ENCODE results near the gene JUNB. TPM values are rescaled to one million over a fixed set of nuclear protein-coding genes. Genes with fewer than 3 reads are reported as not detected.

JUNB gene
- polyA plus RNA-seq, 3 donors, result 1,279 to 3,167 (median 1,468) TPM

DNA sequence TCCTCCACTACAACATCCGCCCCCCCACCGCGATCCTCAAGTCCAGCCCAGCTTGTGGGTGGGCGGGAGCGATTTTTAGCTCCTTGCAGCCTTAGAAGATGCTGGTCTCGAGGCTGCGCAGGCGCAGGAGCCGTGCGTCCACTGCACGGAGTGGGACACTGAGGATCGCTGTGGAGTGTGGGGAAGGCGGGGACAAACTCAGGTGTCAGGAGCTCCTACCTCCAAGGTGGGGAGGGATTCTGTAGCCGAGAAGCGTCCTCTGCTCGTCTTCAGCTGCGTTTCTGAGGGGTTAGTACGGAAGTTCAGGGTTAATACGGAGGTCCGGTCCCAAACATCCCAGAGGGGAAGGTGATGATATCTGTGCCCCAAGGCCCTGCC is 43.3 kb downstream of the JUNB start, which contains the start of gene RTBDN:
TSS of gene RTBDN (minus strand) at position 14 of the 378 bp plus-strand sequence. CDS start 4,600 bp downstream, outside the sequence.
- H3K36me3 Mint-ChIP-seq, result peaks cover 8 to 15% of the 10 kb centered on the region in 2 donors
- peaks cover 23% of the 10 kb centered on the region for H3K4me1 Mint-ChIP-seq
- no peak within 1 kb of the TSS for H3K27ac ChIP-seq (ENCODE audit: low read depth in 1 of 2, low read length in 2 of 2)
- no peak within 1 kb of the TSS for H2AFZ ChIP-seq (ENCODE audit: insufficient read depth, low read depth, low read length, poor library complexity, severe bottlenecking)
- WGBS (ENCODE audit: insufficient coverage), result 14% methylated on average over 15 of the region's 20 CpGs
- H3K79me2 ChIP-seq (ENCODE audit: insufficient read depth, low read length), result no peaks in the 10 kb centered on the region
- intact Hi-C loops (cut with micrococcal nuclease), result no loop called here
- peaks cover 84 to 92% (median 85%) of the 10 kb centered on the region in 3 donors for H3K27me3 Mint-ChIP-seq (ENCODE audit: low read depth in 3 of 3)
- H3K9ac ChIP-seq (ENCODE audit: insufficient read depth, low read length, poor library complexity, severe bottlenecking), result no peak within 1 kb of the TSS
- no peaks in the 10 kb centered on the region for H4K20me1 ChIP-seq (ENCODE audit: insufficient read depth, low read length)
- no peaks in the 10 kb centered on the region for H3K36me3 ChIP-seq (replicated peaks in 1 of 2; ENCODE audit: control insufficient read depth in 1 of 2, insufficient read depth in 2 of 2, low read length in 2 of 2)
- H3K27ac Mint-ChIP-seq, result no peak within 1 kb of the TSS
- peaks cover 10 to 30% of the 10 kb centered on the region in 2 donors for H3K4me1 ChIP-seq (ENCODE audit: control insufficient read depth in 1 of 2, insufficient read depth in 2 of 2, low read length in 2 of 2)
- TF ChIP-seq, protein P1, sequence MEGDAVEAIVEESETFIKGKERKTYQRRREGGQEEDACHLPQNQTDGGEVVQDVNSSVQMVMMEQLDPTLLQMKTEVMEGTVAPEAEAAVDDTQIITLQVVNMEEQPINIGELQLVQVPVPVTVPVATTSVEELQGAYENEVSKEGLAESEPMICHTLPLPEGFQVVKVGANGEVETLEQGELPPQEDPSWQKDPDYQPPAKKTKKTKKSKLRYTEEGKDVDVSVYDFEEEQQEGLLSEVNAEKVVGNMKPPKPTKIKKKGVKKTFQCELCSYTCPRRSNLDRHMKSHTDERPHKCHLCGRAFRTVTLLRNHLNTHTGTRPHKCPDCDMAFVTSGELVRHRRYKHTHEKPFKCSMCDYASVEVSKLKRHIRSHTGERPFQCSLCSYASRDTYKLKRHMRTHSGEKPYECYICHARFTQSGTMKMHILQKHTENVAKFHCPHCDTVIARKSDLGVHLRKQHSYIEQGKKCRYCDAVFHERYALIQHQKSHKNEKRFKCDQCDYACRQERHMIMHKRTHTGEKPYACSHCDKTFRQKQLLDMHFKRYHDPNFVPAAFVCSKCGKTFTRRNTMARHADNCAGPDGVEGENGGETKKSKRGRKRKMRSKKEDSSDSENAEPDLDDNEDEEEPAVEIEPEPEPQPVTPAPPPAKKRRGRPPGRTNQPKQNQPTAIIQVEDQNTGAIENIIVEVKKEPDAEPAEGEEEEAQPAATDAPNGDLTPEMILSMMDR (IDR thresholded peaks at IDR 0.05), result no peak
- no peak for DNase-seq
- H3K9me3 ChIP-seq (replicated peaks in 1 of 2; ENCODE audit: control insufficient read depth in 1 of 2, insufficient read depth in 1 of 2, low read length in 2 of 2), result peaks cover 8 to 53% of the 10 kb centered on the region in 2 donors
- H3K4me2 ChIP-seq (replicated peaks; ENCODE audit: extremely low read depth, low read length, poor library complexity, severe bottlenecking), result peak within 1 kb of the TSS; percentile 63
- H3K4me3 ChIP-seq (replicated peaks in 1 of 3; ENCODE audit: low read depth in 2 of 3, low read length in 3 of 3), result peak within 1 kb of the TSS in 1 of 3 experiments; percentile 49
- peaks cover 62 to 93% of the 10 kb centered on the region in 2 donors for H3K27me3 ChIP-seq (ENCODE audit: control insufficient read depth in 2 of 2, insufficient read depth in 2 of 2, low read length in 2 of 2)
- peak within 1 kb of the TSS in 1 of 2 donors; percentile 82 for H3K4me3 Mint-ChIP-seq
- peaks cover 1 to 40% (median 28%) of the 10 kb centered on the region in 7 donors for H3K9me3 Mint-ChIP-seq

DNA sequence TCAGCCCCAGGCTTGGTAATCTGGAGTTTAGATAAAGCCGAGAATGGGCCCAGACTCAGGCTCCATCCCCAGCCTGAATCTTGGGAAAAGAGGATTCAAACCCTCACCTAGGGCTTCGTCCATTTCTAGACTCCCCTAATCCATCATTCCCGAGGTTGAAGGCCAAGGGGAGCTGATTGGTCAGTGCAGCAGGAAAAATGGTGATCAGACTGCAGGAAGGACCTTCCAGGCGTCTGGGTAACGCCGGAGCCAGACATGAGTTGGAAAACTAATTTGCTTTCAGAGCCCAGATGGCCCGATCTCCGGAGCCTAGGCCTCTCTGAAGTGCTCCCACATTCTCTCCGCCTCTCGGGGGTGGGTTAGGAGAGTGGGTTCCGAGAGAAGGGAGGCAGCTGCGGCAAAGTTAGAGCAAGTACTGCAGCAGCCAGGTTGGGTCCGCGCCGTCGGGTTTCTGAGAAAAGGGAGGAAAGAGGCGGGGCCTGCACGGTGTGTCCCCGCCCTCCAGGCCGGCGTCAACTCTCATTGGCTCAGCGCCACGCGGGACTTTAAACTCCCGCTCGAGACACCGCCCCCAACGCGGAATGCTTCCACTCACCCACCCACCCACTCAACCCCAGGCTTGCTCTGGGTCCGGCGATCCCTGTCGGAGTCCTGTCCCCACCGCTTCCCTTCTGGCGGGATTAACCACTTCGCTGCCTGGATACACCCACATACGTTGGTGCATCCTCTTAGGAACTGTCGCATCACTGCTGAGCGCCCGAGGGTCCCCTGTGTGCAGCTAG is 43.9 kb downstream of the JUNB start:
- H3K27ac ChIP-seq (ENCODE audit: low read depth in 1 of 2, low read length in 2 of 2), result no peak overlapping the region
- H3K79me2 ChIP-seq (ENCODE audit: insufficient read depth, low read length), result no peaks in the 10 kb centered on the region
- H3K4me2 ChIP-seq (replicated peaks; ENCODE audit: extremely low read depth, low read length, poor library complexity, severe bottlenecking), result no peak overlapping the region
- H3K9me3 Mint-ChIP-seq, result peaks cover 1 to 40% (median 29%) of the 10 kb centered on the region in 7 donors
- H3K36me3 ChIP-seq (replicated peaks in 1 of 2; ENCODE audit: control insufficient read depth in 1 of 2, insufficient read depth in 2 of 2, low read length in 2 of 2), result no peaks in the 10 kb centered on the region
- TF ChIP-seq, protein P1 (IDR thresholded peaks at IDR 0.05), result no peak
- no peak overlapping the region for H2AFZ ChIP-seq (ENCODE audit: insufficient read depth, low read depth, low read length, poor library complexity, severe bottlenecking)
- H3K27ac Mint-ChIP-seq, result no peak overlapping the region
- H3K4me1 Mint-ChIP-seq, result peaks cover 23% of the 10 kb centered on the region
- H3K4me1 ChIP-seq (ENCODE audit: control insufficient read depth in 1 of 2, insufficient read depth in 2 of 2, low read length in 2 of 2), result peaks cover 10 to 30% of the 10 kb centered on the region in 2 donors
- H3K4me3 Mint-ChIP-seq, result peak overlapping the region in 1 of 2 donors; percentile 82
- peaks cover 8 to 57% of the 10 kb centered on the region in 2 donors for H3K9me3 ChIP-seq (replicated peaks in 1 of 2; ENCODE audit: control insufficient read depth in 1 of 2, insufficient read depth in 1 of 2, low read length in 2 of 2)
- H3K4me3 ChIP-seq (replicated peaks in 1 of 3; ENCODE audit: low read depth in 2 of 3, low read length in 3 of 3), result no peak overlapping the region
- intact Hi-C loops (cut with micrococcal nuclease), result no loop called here
- H4K20me1 ChIP-seq (ENCODE audit: insufficient read depth, low read length), result no peaks in the 10 kb centered on the region
- WGBS (ENCODE audit: insufficient coverage), result 16% methylated on average over 31 of the region's 39 CpGs
- peaks cover 68 to 94% of the 10 kb centered on the region in 2 donors for H3K27me3 ChIP-seq (ENCODE audit: control insufficient read depth in 2 of 2, insufficient read depth in 2 of 2, low read length in 2 of 2)
- H3K36me3 Mint-ChIP-seq, result peaks cover 10 to 15% of the 10 kb centered on the region in 2 donors
- H3K27me3 Mint-ChIP-seq (ENCODE audit: low read depth in 3 of 3), result peaks cover 84 to 91% (median 88%) of the 10 kb centered on the region in 3 donors
- no peak for DNase-seq
- H3K9ac ChIP-seq (ENCODE audit: insufficient read depth, low read length, poor library complexity, severe bottlenecking), result no peak overlapping the region
